Trophoblast cell (in vitro differentiated cells and primary cell): Measurements from ENCODE around the gene PHYKPL.

Experiments used
- DNase-seq, 2 donors: peaks; one replicate each; pipeline ENCODE4 v3.0.0-alpha.2; 2016
- H2AFZ ChIP-seq: 2 replicates; pipeline ENCODE4 v1.6.1; 2013; ENCODE audit warnings: low read length, moderate library complexity, mild to moderate bottlenecking; ENCODE audit not compliant: insufficient read depth, poor library complexity
- H2AK5ac ChIP-seq: 2 replicates; pipeline ENCODE4 v1.6.1; 2013; ENCODE audit warnings: mild to moderate bottlenecking, low read length
- H2BK120ac ChIP-seq: 2 replicates; pipeline ENCODE4 v1.6.1; 2013; ENCODE audit warnings: low read length, mild to moderate bottlenecking, moderate library complexity; ENCODE audit not compliant: insufficient read depth, poor library complexity
- H2BK12ac ChIP-seq: 2 replicates; pipeline ENCODE4 v1.6.1; 2013; ENCODE audit warnings: mild to moderate bottlenecking, low read length, moderate library complexity
- H2BK5ac ChIP-seq: 2 replicates; pipeline ENCODE4 v1.6.1; 2013; ENCODE audit warnings: low read length, low read depth, moderate library complexity, mild to moderate bottlenecking; ENCODE audit not compliant: poor library complexity
- H3K14ac ChIP-seq: 2 replicates; pipeline ENCODE4 v1.6.1; 2013; ENCODE audit warnings: mild to moderate bottlenecking, low read length
- H3K18ac ChIP-seq: 2 replicates; pipeline ENCODE4 v1.6.1; 2013; ENCODE audit warnings: mild to moderate bottlenecking, low read length
- H3K23ac ChIP-seq: 2 replicates; pipeline ENCODE4 v1.6.1; 2013; ENCODE audit warnings: low read length
- H3K27ac ChIP-seq: 2 replicates; pipeline ENCODE4 v1.5.1; 2013; ENCODE audit warnings: low read depth, mild to moderate bottlenecking, inconsistent platforms, low read length, moderate library complexity
- H3K27me3 ChIP-seq: 2 replicates; pipeline ENCODE4 v1.6.1; 2013; ENCODE audit warnings: inconsistent platforms, mild to moderate bottlenecking, low read length, moderate library complexity; ENCODE audit not compliant: insufficient read depth
- H3K36me3 ChIP-seq, 2 experiments: 1 replicate in 1 of 2; 2 replicates in 1 of 2; pipeline ENCODE4 v1.6.1; 2013; ENCODE audit warnings: low read length in 2 of 2, mild to moderate bottlenecking in 2 of 2, moderate library complexity in 1 of 2; ENCODE audit not compliant: insufficient read depth in 2 of 2, control insufficient read depth in 1 of 2
- H3K4ac ChIP-seq: 2 replicates; pipeline ENCODE4 v1.6.1; 2013; ENCODE audit warnings: low read depth, mild to moderate bottlenecking, low read length, moderate library complexity
- H3K4me1 ChIP-seq, 2 experiments: 1 replicate in 1 of 2; 2 replicates in 1 of 2; pipeline ENCODE4 v1.6.1; 2013; ENCODE audit warnings: low read length in 2 of 2, mild to moderate bottlenecking in 2 of 2, moderate library complexity in 1 of 2; ENCODE audit not compliant: insufficient read depth in 2 of 2, control insufficient read depth in 1 of 2
- H3K4me2 ChIP-seq: 2 replicates; pipeline ENCODE4 v1.6.1; 2013; ENCODE audit warnings: inconsistent platforms, mild to moderate bottlenecking, low read length, moderate library complexity
- H3K4me3 ChIP-seq: 2 replicates; pipeline ENCODE4 v1.5.1; 2013; ENCODE audit warnings: mild to moderate bottlenecking, low read depth, low read length, inconsistent platforms
- H3K79me1 ChIP-seq: one replicate; pipeline ENCODE4 v1.6.1; 2013; ENCODE audit warnings: low read length
- H3K79me2 ChIP-seq: 2 replicates; pipeline ENCODE4 v1.6.1; 2013; ENCODE audit warnings: low read length, mild to moderate bottlenecking; ENCODE audit not compliant: control insufficient read depth, insufficient read depth, poor library complexity
- H3K9ac ChIP-seq: 2 replicates; pipeline ENCODE4 v1.6.1; 2013; ENCODE audit warnings: mild to moderate bottlenecking, low read length
- H3K9me3 ChIP-seq: 2 replicates; pipeline ENCODE4 v1.6.1; 2013; ENCODE audit warnings: low read depth, mild to moderate bottlenecking, control low read depth, inconsistent platforms, low read length; ENCODE audit not compliant: insufficient read depth
- H4K12ac ChIP-seq: 2 replicates; pipeline ENCODE4 v1.6.1; 2013; ENCODE audit warnings: low read depth, mild to moderate bottlenecking, low read length, moderate library complexity
- H4K8ac ChIP-seq: 2 replicates; pipeline ENCODE4 v1.6.1; 2013; ENCODE audit warnings: low read depth, mild to moderate bottlenecking, low read length, moderate library complexity
- H4K91ac ChIP-seq: one replicate; pipeline ENCODE4 v1.6.1; 2013; ENCODE audit warnings: low read depth, mild to moderate bottlenecking, low read length, moderate library complexity
- WGBS: extraction: QIAGEN DNeasy Blood & Tissue Kit; methylation state at CpG from one replicate; pipeline ENCODE4 v1.1.7; 2013; ENCODE audit warnings: missing lambda C conversion rate; ENCODE audit not compliant: insufficient read length, insufficient coverage; ENCODE audit errors: extremely low coverage; 5-methylcytosine and 5-hydroxymethylcytosine counted together

Gene PHYKPL

GRCh38 chr5:178191661-178192060, 40.9 kb downstream of the PHYKPL start:
- no peak overlapping the region for H3K27ac ChIP-seq
- no peak for DNase-seq
- H3K36me3 ChIP-seq: no peaks in the 10 kb centered on the region
- no peak overlapping the region for H3K14ac ChIP-seq
- WGBS: no CpG with 5 or more reads among the region's 4 CpGs
- no peak overlapping the region for H2BK5ac ChIP-seq
- no peak overlapping the region for H4K12ac ChIP-seq
- no peak overlapping the region for H2AK5ac ChIP-seq
- no peaks in the 10 kb centered on the region for H3K79me1 ChIP-seq
- no peak overlapping the region for H3K4ac ChIP-seq
- H3K4me2 ChIP-seq: no peak overlapping the region
- no peak overlapping the region for H4K91ac ChIP-seq
- no peak overlapping the region for H3K9ac ChIP-seq
- H3K79me2 ChIP-seq: no peaks in the 10 kb centered on the region
- peaks cover 8% of the 10 kb centered on the region for H3K9me3 ChIP-seq
- no peak overlapping the region for H3K23ac ChIP-seq
- no peaks in the 10 kb centered on the region for H3K4me1 ChIP-seq
- no peak overlapping the region for H4K8ac ChIP-seq
- no peak overlapping the region for H3K18ac ChIP-seq
- H3K27me3 ChIP-seq: no peaks in the 10 kb centered on the region
- no peak overlapping the region for H3K4me3 ChIP-seq
- H2AFZ ChIP-seq: no peak overlapping the region
- H2BK12ac ChIP-seq: no peak overlapping the region
- no peak overlapping the region for H2BK120ac ChIP-seq

- no peaks in the 10 kb centered on the region for H3K4me1 ChIP-seq
- H3K27ac ChIP-seq: no peak overlapping the region
Measured at GRCh38 chr5:178189433-178189832, 43.2 kb downstream of the PHYKPL start.

DNA sequence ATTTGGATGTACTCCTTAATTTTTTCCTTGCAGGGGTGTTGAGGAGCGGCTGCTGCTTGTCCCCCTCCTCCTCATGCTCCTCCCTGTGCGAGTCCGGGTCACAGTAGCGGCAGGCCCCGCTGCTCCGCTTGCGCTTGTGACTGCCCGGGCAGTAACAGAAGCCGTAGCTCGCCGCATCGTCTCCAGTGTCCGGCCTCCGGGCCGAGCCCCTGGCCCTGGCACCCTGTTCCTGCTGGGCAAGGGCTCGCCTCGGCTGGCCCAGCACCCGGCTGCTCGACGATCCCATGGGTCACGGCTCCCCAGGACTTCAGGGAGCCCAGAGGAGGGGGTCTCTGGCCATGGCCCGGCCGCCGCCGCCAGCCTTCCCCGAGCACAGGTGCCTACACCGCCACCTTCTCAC, 45.6 kb downstream of the PHYKPL start, which contains the start of gene GMCL2:
Gene GMCL2 (minus strand): TSS at position 358 of the 400 bp plus-strand sequence. CDS start 72 bp downstream, at position 286.
- Histone ChIP-seq H3K4me3 (no peak within 1 kb of the TSS), H4K91ac (no peak within 1 kb of the TSS), H2BK12ac (no peak within 1 kb of the TSS), H2AK5ac (no peak within 1 kb of the TSS), H3K23ac (no peak within 1 kb of the TSS), H3K4me1 (peaks cover 3 to 5% of the 10 kb centered on the region in 2 experiments), H2BK5ac (no peak within 1 kb of the TSS), H3K27me3 (no peaks in the 10 kb centered on the region), H3K27ac (no peak within 1 kb of the TSS), H4K12ac (no peak within 1 kb of the TSS), H2BK120ac (no peak within 1 kb of the TSS), H3K79me1 (no peaks in the 10 kb centered on the region), H2AFZ (no peak within 1 kb of the TSS), H4K8ac (no peak within 1 kb of the TSS), H3K9ac (no peak within 1 kb of the TSS), H3K9me3 (no peaks in the 10 kb centered on the region), H3K14ac (no peak within 1 kb of the TSS), H3K36me3 (no peaks in the 10 kb centered on the region), H3K4me2 (no peak within 1 kb of the TSS), H3K79me2 (no peaks in the 10 kb centered on the region), H3K4ac (no peak within 1 kb of the TSS), H3K18ac (no peak within 1 kb of the TSS)
- DNase-seq: no peak
- WGBS: no CpG with 5 or more reads among the region's 27 CpGs

More at GRCh38 chr5:178189433-178189832, 43.2 kb downstream of the PHYKPL start:
- Histone ChIP-seq H2AFZ (no peak overlapping the region), H4K91ac (no peak overlapping the region), H3K23ac (no peak overlapping the region), H4K8ac (no peak overlapping the region), H4K12ac (no peak overlapping the region), H3K79me2 (no peaks in the 10 kb centered on the region), H3K4me2 (no peak overlapping the region), H3K27me3 (no peaks in the 10 kb centered on the region), H3K4ac (no peak overlapping the region), H2AK5ac (no peak overlapping the region), H3K36me3 (no peaks in the 10 kb centered on the region), H3K9me3 (peaks cover 8% of the 10 kb centered on the region), H3K14ac (no peak overlapping the region), H2BK5ac (no peak overlapping the region), H2BK120ac (no peak overlapping the region), H3K4me3 (no peak overlapping the region), H2BK12ac (no peak overlapping the region), H3K9ac (no peak overlapping the region), H3K79me1 (no peaks in the 10 kb centered on the region), H3K18ac (no peak overlapping the region)
- WGBS: no CpG with 5 or more reads among the region's 2 CpGs
- DNase-seq: no peak

DNA sequence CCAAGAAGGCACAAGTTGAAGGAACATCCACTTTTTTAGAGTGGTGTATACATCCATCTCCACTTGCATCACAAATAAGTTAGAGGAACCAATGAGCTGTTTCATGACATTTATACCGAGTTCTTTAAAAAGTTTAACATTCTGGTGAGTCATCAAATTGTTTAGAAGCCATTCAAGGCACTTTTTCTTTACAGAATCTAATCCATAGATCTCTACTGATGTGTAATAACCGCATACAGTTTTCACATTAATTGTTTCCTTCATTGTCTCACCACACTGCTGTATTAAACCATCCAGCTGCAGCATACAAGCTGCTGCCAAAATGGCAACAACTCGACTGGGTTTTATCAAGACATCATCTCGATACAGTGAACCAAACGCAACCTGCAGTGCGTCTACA, 46.2 kb downstream of the PHYKPL start:
- H2BK5ac ChIP-seq: no peak overlapping the region
- H2BK120ac ChIP-seq: no peak overlapping the region
- H3K27me3 ChIP-seq: no peaks in the 10 kb centered on the region
- no peak overlapping the region for H4K12ac ChIP-seq
- H3K27ac ChIP-seq: no peak overlapping the region
- no peak overlapping the region for H3K18ac ChIP-seq
- no peaks in the 10 kb centered on the region for H3K9me3 ChIP-seq
- DNase-seq: peak in 1 of 2 donors; percentile 58
- H3K79me2 ChIP-seq: no peaks in the 10 kb centered on the region
- H3K9ac ChIP-seq: no peak overlapping the region
- H3K23ac ChIP-seq: no peak overlapping the region
- H2AK5ac ChIP-seq: no peak overlapping the region
- H3K14ac ChIP-seq: no peak overlapping the region
- H3K4me2 ChIP-seq: no peak overlapping the region
- no peak overlapping the region for H2AFZ ChIP-seq
- H3K4ac ChIP-seq: no peak overlapping the region
- H3K4me3 ChIP-seq: no peak overlapping the region
- no peak overlapping the region for H4K91ac ChIP-seq
- no peaks in the 10 kb centered on the region for H3K79me1 ChIP-seq
- H2BK12ac ChIP-seq: no peak overlapping the region
- WGBS: no CpG with 5 or more reads among the region's 6 CpGs
- H4K8ac ChIP-seq: no peak overlapping the region
- H3K36me3 ChIP-seq: no peaks in the 10 kb centered on the region
- peaks cover 3 to 5% of the 10 kb centered on the region in 2 experiments for H3K4me1 ChIP-seq
